Ovary (tissue), 9 donors: ENCODE measurements around the gene WNK2. TPM values are rescaled to one million over a fixed set of nuclear protein-coding genes. Genes with fewer than 3 reads are reported as not detected.

Experiments used
- DNase-seq, 5 donors: peaks; one replicate each; pipeline ENCODE4 v3.0.0-alpha.2; 2019 to 2020
- H3K27ac ChIP-seq, 2 donors: fragments of 200-600 bp; one replicate each; pipeline versions ENCODE4 v1.5.1 to v1.8.0; 2019 to 2022
- H3K27me3 ChIP-seq: fragments of 200-600 bp; one replicate; pipeline ENCODE4 v1.8.0; 2022
- H3K36me3 ChIP-seq: fragments of 200-600 bp; sonication (generic); one replicate; pipeline ENCODE4 v1.5.1; 2019
- H3K4me1 ChIP-seq: one replicate; pipeline ENCODE4 v1.8.1; 2013; ENCODE audit warnings: mild to moderate bottlenecking, moderate library complexity; ENCODE audit not compliant: insufficient read depth
- H3K4me3 ChIP-seq: fragments of 200-600 bp; sonication (generic); one replicate; pipeline ENCODE4 v1.5.1; 2017
- H3K9me3 ChIP-seq, 2 donors: fragments of 200-600 bp in 1 of 2; sonication (generic) in 1 of 2; one replicate each; pipeline versions ENCODE4 v1.5.1 to v1.8.1; 2013 to 2019; ENCODE audit warnings: mild to moderate bottlenecking in 1 of 2, moderate library complexity in 1 of 2
- CTCF ChIP-seq, 3 donors: fragments of 450-650 bp in 2 of 3; fragments of 200-600 bp in 1 of 3; IDR thresholded peaks; one replicate each; pipeline versions ENCODE4 v1.5.1 to v1.8.0; 2016 to 2022; ENCODE audit warnings: antibody characterized with exemption in 3 of 3, mild to moderate bottlenecking in 1 of 3
- EP300 ChIP-seq: sonication (generic); formaldehyde crosslinking; IDR thresholded peaks from one replicate; pipeline ENCODE4 v1.6.1; 2017; ENCODE audit warnings: antibody characterized with exemption
- POLR2A ChIP-seq: fragments of 450-650 bp; IDR thresholded peaks from one replicate; pipeline ENCODE4 v1.6.1; 2017; ENCODE audit warnings: antibody characterized with exemption, mild to moderate bottlenecking, moderate library complexity
- WGBS, 3 donors: extraction: QIAGEN DNeasy Blood & Tissue Kit in 1 of 3; methylation state at CpG; one replicate each; pipeline versions ENCODE4 v1.1.5 to v1.1.7; 2013 to 2017; 5-methylcytosine and 5-hydroxymethylcytosine counted together
- intact Hi-C, 4 donors: fragments of 100-400 bp; cut with DNase I; formaldehyde crosslinking; loops; one replicate each; pipeline versions ENCODE4 v1.11.0 to v1.15.1; 2022 to 2023
- polyA plus RNA-seq, 2 donors: library from polyadenylated mRNA; stranded (reverse); fragments of 200-250 nt in 1 of 2; fragments of 350-450 nt in 1 of 2; fragmentation: Illumina TruSeq in 1 of 2; extraction: RNeasy Lipid Tissue Mini Kit (QIAGEN cat#74804) in 1 of 2; gene quantifications; one replicate each; pipeline ENCODE4 v1.2.3, GENCODE V29; 2013 to 2014
- total RNA-seq, 7 donors: library from RNA; depleted of rRNA in 2 of 7; stranded (reverse); fragments of >200 nt in 2 of 7; fragmentation: NEBNext Ultra II Directional in 3 of 7; extraction: Animal tissue kit (Norgen Biotek cat#: 25700) in 3 of 7; gene quantifications; one replicate each; pipeline versions ENCODE4 v1.1.0 to v1.2.4, GENCODE V29; 2016 to 2023
- donor health status: DM: no; HTN: no; CAD: no; lungs with moderate emphysema.
- donor health status: DM: no; HTN: no; CAD: no.
- donor health status: Bipolar disorder and iron deficiency.
- donor health status: DM: yes; HTN: yes; CAD: no.
- donor health status: DM: no; HTN: no; CAD: no.
- donor health status: DM: yes; HTN: yes; CAD: no.

The WNK2 gene
- total and polyA plus RNA-seq, 9 donors: 0.53 to 24.7 (median 4.4) TPM

- no peak overlapping the region for H3K27ac ChIP-seq
- intact Hi-C loops: no loop called here
- H3K4me1 ChIP-seq: no peaks in the 10 kb centered on the region
- H3K4me3 ChIP-seq: no peak overlapping the region
- H3K9me3 ChIP-seq: no peaks in the 10 kb centered on the region
- DNase-seq: no peak
- TF ChIP-seq EP300 (no peak), POLR2A (no peak), CTCF (IDR thresholded peaks at IDR 0.05) (no peak)
- H3K27me3 ChIP-seq: no peaks in the 10 kb centered on the region
- H3K36me3 ChIP-seq: no peaks in the 10 kb centered on the region
- WGBS, 3 donors: 78 to 82% (median 79%) methylated on average over 7 of the region's 7 CpGs
These were observed 41.5 kb downstream of the WNK2 start for GRCh38 chr9:93225417-93225816.

- no peak overlapping the region for H3K27ac ChIP-seq
- no peaks in the 10 kb centered on the region for H3K36me3 ChIP-seq
- no peak for TF ChIP-seq POLR2A
- TF ChIP-seq EP300: no peak
- no peak for TF ChIP-seq CTCF (IDR thresholded peaks at IDR 0.05)
- no peak for DNase-seq
- H3K4me1 ChIP-seq: no peaks in the 10 kb centered on the region
- 88 to 89% (median 88%) methylated on average over 9 of the region's 9 CpGs for WGBS, 3 donors
- intact Hi-C loops: no loop called here
- no peaks in the 10 kb centered on the region for H3K9me3 ChIP-seq
- H3K27me3 ChIP-seq: no peaks in the 10 kb centered on the region
- H3K4me3 ChIP-seq: no peak overlapping the region
These were observed 42.0 kb downstream of the WNK2 start for GRCh38 chr9:93225892-93226291.

- intact Hi-C loops: no loop called here
- no peak overlapping the region for H3K4me3 ChIP-seq
- no peaks in the 10 kb centered on the region for H3K36me3 ChIP-seq
- 89 to 98% (median 96%) methylated on average over 5 of the region's 5 CpGs for WGBS, 3 donors
- no peaks in the 10 kb centered on the region for H3K4me1 ChIP-seq
- DNase-seq: no peak
- TF ChIP-seq POLR2A (no peak), EP300 (no peak), CTCF (IDR thresholded peaks at IDR 0.05) (no peak)
- H3K9me3 ChIP-seq: no peaks in the 10 kb centered on the region
- no peaks in the 10 kb centered on the region for H3K27me3 ChIP-seq
- H3K27ac ChIP-seq: no peak overlapping the region
These were observed 42.9 kb downstream of the WNK2 start for GRCh38 chr9:93226819-93227218.

GRCh38 chr9:93228030-93228429, 44.1 kb downstream of the WNK2 start:
- no peaks in the 10 kb centered on the region for H3K4me1 ChIP-seq

More at GRCh38 chr9:93228030-93228429, 44.1 kb downstream of the WNK2 start:
- H3K36me3 ChIP-seq: no peaks in the 10 kb centered on the region
- 92 to 95% (median 94%) methylated on average over 7 of the region's 7 CpGs for WGBS, 3 donors
- H3K27me3 ChIP-seq: no peaks in the 10 kb centered on the region
- no peak for TF ChIP-seq EP300
- TF ChIP-seq CTCF (IDR thresholded peaks at IDR 0.05): no peak
- no peak for TF ChIP-seq POLR2A
- intact Hi-C loops: no loop called here
- H3K9me3 ChIP-seq: no peaks in the 10 kb centered on the region
- H3K4me3 ChIP-seq: no peak overlapping the region
- no peak for DNase-seq
- H3K27ac ChIP-seq: no peak overlapping the region
